Stimulated activated CD4-positive, alpha-beta T cell treated with anti-CD3 and anti-CD28 coated beads, Interleukin-2, amount 100 ng/mL, for 24 hours (primary cell): ENCODE measurements around the gene ADCK2.
A peak's percentile ranks its signal among the peaks of the same experiment; 100 is the strongest.
"Not testable (repeated sequence)": the region's sequence is repeated elsewhere in the genome, so short reads cannot be mapped to it uniquely, and the experiment has no call there.

Source experiments
- DNase-seq, 2 donors: peaks; one replicate each; pipeline ENCODE4 v3.0.0-alpha.2; 2020

Gene ADCK2

GRCh38 chr7:140672382-140673062 lies at the start of gene ADCK2:
TSS of gene ADCK2 (plus strand) at chr7:140672945. CDS start at chr7:140673331, 386 bp downstream.
- DNase-seq: peak in 1 of 2 donors; percentile 71

GRCh38 chr7:140623980-140624379 lies 48.8 kb upstream of the ADCK2 start:
- DNase-seq: no peak

GRCh38 chr7:140624392-140625191 lies 48.2 kb upstream of the ADCK2 start:
- no peak for DNase-seq

- not testable (repeated sequence) for DNase-seq
Observed at GRCh38 chr7:140625192-140625558, 47.6 kb upstream of the ADCK2 start.

GRCh38 chr7:140625908-140626868 lies 46.6 kb upstream of the ADCK2 start:
- no peak for DNase-seq

- no peak for DNase-seq
Observed at GRCh38 chr7:140631021-140631420, 41.7 kb upstream of the ADCK2 start.

- DNase-seq: no peak
Observed at GRCh38 chr7:140631602-140632001, 41.1 kb upstream of the ADCK2 start.

- no peak for DNase-seq
Observed at GRCh38 chr7:140635345-140635744, 37.4 kb upstream of the ADCK2 start.

- no peak for DNase-seq
Observed at GRCh38 chr7:140635816-140636215, 36.9 kb upstream of the ADCK2 start.

- DNase-seq: no peak
Observed at GRCh38 chr7:140637400-140637799, 35.3 kb upstream of the ADCK2 start.

- DNase-seq: no peak
Observed at GRCh38 chr7:140638173-140638791, 34.5 kb upstream of the ADCK2 start.

- peak; percentile 36 to 37 for DNase-seq
Observed at GRCh38 chr7:140639366-140640053, 33.2 kb upstream of the ADCK2 start.

- DNase-seq: peak in 1 of 2 donors; percentile 28
Observed at GRCh38 chr7:140640060-140640637, 32.6 kb upstream of the ADCK2 start.

- peak in 1 of 2 donors; percentile 17 for DNase-seq
Observed at GRCh38 chr7:140640727-140641523, 31.8 kb upstream of the ADCK2 start, which contains the start of gene DENND2A. TSS of gene DENND2A (minus strand) at chr7:140640813. CDS start at chr7:140602397, 38,416 bp downstream.

GRCh38 chr7:140641524-140642195 lies 31.1 kb upstream of the ADCK2 start:
- no peak for DNase-seq

- no peak for DNase-seq
Observed at GRCh38 chr7:140643416-140643815, 29.3 kb upstream of the ADCK2 start.

- DNase-seq: not testable (repeated sequence)
Observed at GRCh38 chr7:140644761-140645160, 28.0 kb upstream of the ADCK2 start.

- DNase-seq: peak in 1 of 2 donors; percentile 28
Observed at GRCh38 chr7:140645166-140645900, 27.4 kb upstream of the ADCK2 start.
